NB4 (cell line): Measurements from ENCODE around the gene LMNTD2.

ENCODE experiments used
- MYC ChIP-seq: IDR thresholded peaks from 2 replicates; pipeline ENCODE4 v1.6.1; 2011; ENCODE audit warnings: low read depth, low read length
- POLR2A ChIP-seq: IDR thresholded peaks from 2 replicates; pipeline ENCODE4 v1.6.1; 2011; ENCODE audit warnings: mild to moderate bottlenecking; ENCODE audit not compliant: insufficient read length; ENCODE audit errors: extremely low read depth
- TF ChIP-seq, protein P1 (sequence below): IDR thresholded peaks from one replicate; pipeline ENCODE4 v1.5.1; 2012; ENCODE audit warnings: low read depth, low read length
- TF ChIP-seq, protein P2 (sequence below): IDR thresholded peaks from 2 replicates; pipeline ENCODE4 v1.6.1; 2011; ENCODE audit warnings: low read depth, low read length

DNA sequence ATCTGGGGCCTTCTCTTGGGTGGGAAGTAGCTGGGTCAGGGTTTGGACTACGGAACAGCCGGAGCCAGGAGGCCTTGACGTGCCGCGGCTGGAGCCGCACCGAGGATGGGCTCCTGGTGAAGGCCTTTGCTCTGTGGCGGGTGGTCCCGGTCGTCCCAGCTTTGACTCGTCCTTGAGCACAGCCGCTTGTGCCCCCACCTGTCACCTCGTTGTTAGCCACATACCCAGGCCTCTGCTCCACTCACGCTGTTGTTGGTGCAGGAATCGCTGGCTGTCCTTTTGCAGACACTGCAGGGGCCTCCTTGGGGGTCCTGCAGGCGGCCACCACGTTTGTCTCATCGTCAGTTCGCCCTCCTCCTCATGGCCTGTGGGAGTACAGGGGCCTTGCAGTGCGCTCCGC is 32.8 kb upstream of the LMNTD2 start:
- TF ChIP-seq, protein P1, sequence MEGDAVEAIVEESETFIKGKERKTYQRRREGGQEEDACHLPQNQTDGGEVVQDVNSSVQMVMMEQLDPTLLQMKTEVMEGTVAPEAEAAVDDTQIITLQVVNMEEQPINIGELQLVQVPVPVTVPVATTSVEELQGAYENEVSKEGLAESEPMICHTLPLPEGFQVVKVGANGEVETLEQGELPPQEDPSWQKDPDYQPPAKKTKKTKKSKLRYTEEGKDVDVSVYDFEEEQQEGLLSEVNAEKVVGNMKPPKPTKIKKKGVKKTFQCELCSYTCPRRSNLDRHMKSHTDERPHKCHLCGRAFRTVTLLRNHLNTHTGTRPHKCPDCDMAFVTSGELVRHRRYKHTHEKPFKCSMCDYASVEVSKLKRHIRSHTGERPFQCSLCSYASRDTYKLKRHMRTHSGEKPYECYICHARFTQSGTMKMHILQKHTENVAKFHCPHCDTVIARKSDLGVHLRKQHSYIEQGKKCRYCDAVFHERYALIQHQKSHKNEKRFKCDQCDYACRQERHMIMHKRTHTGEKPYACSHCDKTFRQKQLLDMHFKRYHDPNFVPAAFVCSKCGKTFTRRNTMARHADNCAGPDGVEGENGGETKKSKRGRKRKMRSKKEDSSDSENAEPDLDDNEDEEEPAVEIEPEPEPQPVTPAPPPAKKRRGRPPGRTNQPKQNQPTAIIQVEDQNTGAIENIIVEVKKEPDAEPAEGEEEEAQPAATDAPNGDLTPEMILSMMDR: no peak
- TF ChIP-seq, protein P2, sequence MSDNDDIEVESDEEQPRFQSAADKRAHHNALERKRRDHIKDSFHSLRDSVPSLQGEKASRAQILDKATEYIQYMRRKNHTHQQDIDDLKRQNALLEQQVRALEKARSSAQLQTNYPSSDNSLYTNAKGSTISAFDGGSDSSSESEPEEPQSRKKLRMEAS: no peak
- no peak for TF ChIP-seq POLR2A
- no peak for TF ChIP-seq MYC
